ENCODE measurements around the gene CLMN.
"Not testable (repeated sequence)": the region's sequence is repeated elsewhere in the genome, so short reads cannot be mapped to it uniquely, and the experiment has no call there.

The CLMN gene

GRCh38 chr14:95138876-95139275 is 180.8 kb downstream of the CLMN start:
- DNase-seq (ENCODE audit: low spot score), result no peak
- Histone ChIP-seq H3K4me3 (no peak overlapping the region), H3K27ac (no peak overlapping the region)
- TF ChIP-seq CTCF (IDR thresholded peaks at IDR 0.05), result no peak

GRCh38 chr14:95138455-95138854 is 181.3 kb downstream of the CLMN start:
- H3K4me3 ChIP-seq; DNase-seq (ENCODE audit: low spot score); H3K27ac ChIP-seq: not testable (repeated sequence)

GRCh38 chr14:95137804-95138167 is 181.9 kb downstream of the CLMN start:
- TF ChIP-seq CTCF (IDR thresholded peaks at IDR 0.05), result no peak
- peak overlapping the region in 1 of 2 donors; percentile 38 for H3K27ac ChIP-seq
- no peak overlapping the region for H3K4me3 ChIP-seq
- no peak for DNase-seq (ENCODE audit: low spot score)

GRCh38 chr14:95137164-95137803 is 182.4 kb downstream of the CLMN start:
- TF ChIP-seq CTCF (IDR thresholded peaks at IDR 0.05), result no peak
- H3K4me3 ChIP-seq, result no peak overlapping the region
- H3K27ac ChIP-seq, result peak overlapping the region in 1 of 2 donors; percentile 38
- no peak for DNase-seq (ENCODE audit: low spot score)

GRCh38 chr14:95136631-95137030 is 183.1 kb downstream of the CLMN start:
- TF ChIP-seq CTCF (IDR thresholded peaks at IDR 0.05), result no peak
- no peak overlapping the region for H3K27ac ChIP-seq
- DNase-seq (ENCODE audit: low spot score), result no peak
- no peak overlapping the region for H3K4me3 ChIP-seq

GRCh38 chr14:95134304-95134933 is 185.3 kb downstream of the CLMN start:
- no peak overlapping the region for H3K4me3 ChIP-seq
- DNase-seq (ENCODE audit: low spot score), result no peak
- no peak overlapping the region for H3K27ac ChIP-seq
- TF ChIP-seq CTCF (IDR thresholded peaks at IDR 0.05), result no peak

- no peak for TF ChIP-seq CTCF (IDR thresholded peaks at IDR 0.05)
- DNase-seq (ENCODE audit: low spot score), result no peak
- H3K4me3 ChIP-seq, result no peak overlapping the region
- no peak overlapping the region for H3K27ac ChIP-seq
Observed at GRCh38 chr14:95133282-95133681, 186.4 kb downstream of the CLMN start.
